Sigmoid colon (tissue), 4 donors: ENCODE data around the gene DCAKD.

Experiments used
- CTCF ChIP-seq, 4 experiments: fragments of 450-650 bp in 3 of 4; fragments of 200-600 bp in 1 of 4; IDR thresholded peaks; one replicate each; pipeline ENCODE4 v1.5.1; 2016 to 2019; ENCODE audit warnings: antibody characterized with exemption in 4 of 4, mild to moderate bottlenecking in 3 of 4, moderate library complexity in 2 of 4
- EP300 ChIP-seq, 4 donors: sonication (generic); formaldehyde crosslinking; IDR thresholded peaks; one replicate each; pipeline ENCODE4 v1.6.1; 2017; ENCODE audit warnings: antibody characterized with exemption in 4 of 4
- POLR2A ChIP-seq, 2 donors: fragments of 450-650 bp; IDR thresholded peaks; one replicate each; pipeline ENCODE4 v1.6.1; 2016; ENCODE audit warnings: antibody characterized with exemption in 2 of 2, mild to moderate bottlenecking in 2 of 2, moderate library complexity in 2 of 2

DNA sequence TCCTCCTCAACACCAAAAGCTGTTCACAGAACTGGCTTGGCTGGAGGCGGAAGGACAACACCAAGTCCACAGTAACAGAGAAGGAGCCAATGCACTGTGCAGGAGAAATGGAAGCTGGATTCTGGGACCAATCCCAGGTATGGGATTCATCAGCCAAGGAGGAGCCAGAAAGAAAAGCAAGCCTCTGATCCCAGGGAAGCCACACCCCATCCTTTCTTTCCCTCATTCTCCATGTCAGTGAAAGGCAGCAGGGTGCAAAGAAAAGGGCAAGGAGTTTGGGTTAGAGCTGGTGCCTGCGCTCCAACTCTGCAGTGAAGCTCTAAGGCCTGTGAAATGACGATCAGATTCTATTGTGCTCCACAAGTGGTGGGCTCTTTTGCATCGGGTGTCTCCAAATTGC is 11.0 kb downstream of the DCAKD start:
- TF ChIP-seq POLR2A (IDR thresholded peaks at IDR 0.05) (no peak), EP300 (IDR thresholded peaks at IDR 0.05) (no peak), CTCF (IDR thresholded peaks at IDR 0.05) (no peak)
